Stimulated activated CD8-positive, alpha-beta memory T cell treated with anti-CD3 and anti-CD28 coated beads, Interleukin-4, amount 100 ng/mL, for 4 hours (primary cell): ENCODE data around the gene GRAP.

Experiments
- DNase-seq, 2 donors: peaks; one replicate each; pipeline ENCODE4 v3.0.0-alpha.2; 2020; ENCODE audit warnings: low read depth in 2 of 2, low spot score in 1 of 2

GRAP gene

DNA sequence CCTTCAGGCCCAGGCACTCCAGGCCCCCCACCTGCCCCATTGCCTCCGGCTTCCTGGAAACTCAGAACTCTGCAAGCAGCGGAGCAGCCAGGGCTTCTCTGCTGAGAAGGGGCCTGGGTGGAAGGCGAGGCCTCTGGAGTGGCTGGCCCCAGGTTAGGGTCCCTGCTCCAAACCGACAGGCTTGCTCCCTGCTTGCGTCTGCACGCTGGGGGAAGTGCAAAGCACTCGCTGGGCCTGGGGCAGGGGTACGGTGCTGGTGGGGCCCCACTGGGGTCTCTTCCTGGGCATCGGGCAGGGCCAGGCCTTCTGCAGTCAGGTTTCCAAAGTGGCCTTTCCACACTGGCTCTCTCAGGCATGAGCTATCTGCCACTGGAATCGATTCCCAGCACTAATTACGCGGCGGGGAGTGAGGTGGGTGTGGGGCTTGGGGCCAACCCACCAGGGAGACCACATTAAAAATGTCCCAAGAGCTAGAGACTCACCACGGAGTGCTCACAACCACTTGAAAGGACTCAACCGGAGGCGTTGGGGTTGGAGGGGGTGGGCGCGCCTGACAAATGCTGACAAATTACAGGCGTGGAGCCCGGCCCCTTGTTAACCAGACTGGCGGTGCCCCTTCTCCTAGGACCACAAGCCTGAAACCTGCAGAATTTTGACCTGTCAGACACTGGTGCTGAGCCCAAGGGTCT is 60.1 kb downstream of the GRAP start:
- DNase-seq, result no peak

- no peak for DNase-seq
Measured at GRCh38 chr17:18985475-18985874, 61.3 kb downstream of the GRAP start.

DNA sequence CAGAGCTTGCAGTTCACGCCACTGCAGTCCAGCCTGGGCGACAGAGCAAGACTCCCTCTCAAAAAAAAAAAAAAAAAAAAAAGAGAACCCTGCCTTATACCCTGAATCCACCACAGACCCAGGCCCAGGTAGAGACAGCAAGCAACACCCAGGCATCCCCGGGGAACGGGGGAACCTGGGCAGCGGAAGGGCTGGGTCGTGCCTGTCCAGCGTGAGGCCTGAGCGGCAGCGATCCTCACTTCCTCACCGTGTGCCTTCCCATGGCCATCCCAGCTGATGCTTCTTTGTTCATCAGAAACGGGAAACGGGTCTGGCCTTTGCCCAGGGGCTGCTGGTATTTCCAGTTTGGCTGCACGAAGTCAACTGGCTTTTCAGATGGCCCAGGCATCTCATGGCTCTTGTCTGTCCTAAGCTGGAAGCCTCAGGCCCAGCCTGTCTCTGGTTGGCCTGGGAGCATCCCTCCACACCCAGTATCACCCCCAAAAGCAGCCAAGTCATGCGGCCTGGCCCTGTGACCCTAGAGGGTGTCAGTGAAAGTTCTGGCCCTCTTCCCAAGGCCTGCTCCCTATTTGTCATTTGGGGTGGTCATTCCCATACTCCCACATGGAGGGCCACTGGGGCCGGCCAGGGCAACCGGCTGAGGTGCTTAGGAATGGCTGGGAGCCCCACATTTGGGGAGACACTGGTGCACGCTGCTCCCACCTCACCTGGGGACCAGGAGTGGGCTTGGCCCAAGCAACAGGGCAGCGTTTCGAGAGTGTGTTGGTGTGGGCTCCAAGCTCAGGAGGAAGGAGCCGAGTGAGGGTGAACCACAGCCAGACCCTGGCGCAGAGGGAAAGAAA is 62.3 kb downstream of the GRAP start:
- no peak for DNase-seq

GRCh38 chr17:18981642-18982424 is 64.9 kb downstream of the GRAP start:
- DNase-seq, result no peak

DNA sequence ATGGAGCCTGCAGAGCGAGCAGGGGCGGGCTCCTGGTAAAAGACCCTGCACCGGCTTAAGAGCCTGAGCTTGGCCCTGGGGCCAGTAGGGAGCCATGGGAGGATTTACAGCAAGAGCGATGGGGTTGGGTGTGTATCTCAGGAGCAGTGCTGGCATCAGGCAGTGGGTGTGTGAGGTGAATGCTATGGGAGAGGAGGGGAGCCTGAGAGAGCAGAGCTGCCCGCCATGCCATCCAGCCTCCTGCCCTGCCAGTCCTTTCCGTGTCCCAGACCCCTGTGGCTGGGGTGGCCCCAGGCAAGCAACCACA is 65.5 kb downstream of the GRAP start:
- DNase-seq, result no peak

- no peak for DNase-seq
Measured at GRCh38 chr17:18980682-18981334, 65.9 kb downstream of the GRAP start.

GRCh38 chr17:18978655-18979054 is 68.1 kb downstream of the GRAP start:
- DNase-seq, result no peak

DNA sequence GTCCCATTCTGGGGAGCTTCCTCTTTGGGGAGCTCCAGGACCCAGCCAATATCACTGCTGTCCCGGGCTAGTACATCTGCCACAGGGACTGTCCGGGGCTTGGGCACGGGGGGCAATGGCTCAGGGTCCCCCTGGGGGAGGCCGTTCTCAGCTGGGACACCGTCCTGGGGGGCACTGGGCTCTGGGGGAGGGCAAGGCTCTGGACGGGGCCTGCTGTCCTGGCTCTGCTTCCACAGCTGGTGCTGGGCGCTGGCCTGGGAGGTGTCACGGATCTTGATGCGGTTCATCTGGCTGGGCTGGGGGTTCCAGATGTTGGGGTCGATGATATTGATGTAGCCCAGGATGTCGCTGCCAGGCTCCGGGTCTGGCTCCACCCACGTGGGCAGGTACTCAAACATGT is 68.7 kb downstream of the GRAP start:
- no peak for DNase-seq

DNA sequence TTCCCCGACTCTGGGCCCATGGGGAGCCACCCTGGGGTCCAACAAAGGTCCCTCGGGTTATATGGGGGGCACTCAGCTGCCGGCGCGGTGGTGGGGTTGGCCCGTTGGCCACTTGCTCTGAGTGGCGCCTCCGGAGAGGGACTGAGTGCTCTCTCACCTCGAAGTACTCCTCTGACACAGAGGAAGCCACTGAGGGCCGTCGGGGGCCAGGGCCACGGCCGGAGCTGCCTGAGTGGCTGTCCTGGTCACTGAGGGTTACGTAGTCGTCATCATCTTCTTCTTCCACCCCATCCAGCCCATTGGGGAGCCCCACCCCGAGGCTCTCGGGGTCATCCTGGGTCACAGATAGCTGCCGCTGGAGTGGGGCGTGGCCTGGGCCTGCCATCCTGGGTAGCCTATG is 69.1 kb downstream of the GRAP start:
- no peak for DNase-seq

DNA sequence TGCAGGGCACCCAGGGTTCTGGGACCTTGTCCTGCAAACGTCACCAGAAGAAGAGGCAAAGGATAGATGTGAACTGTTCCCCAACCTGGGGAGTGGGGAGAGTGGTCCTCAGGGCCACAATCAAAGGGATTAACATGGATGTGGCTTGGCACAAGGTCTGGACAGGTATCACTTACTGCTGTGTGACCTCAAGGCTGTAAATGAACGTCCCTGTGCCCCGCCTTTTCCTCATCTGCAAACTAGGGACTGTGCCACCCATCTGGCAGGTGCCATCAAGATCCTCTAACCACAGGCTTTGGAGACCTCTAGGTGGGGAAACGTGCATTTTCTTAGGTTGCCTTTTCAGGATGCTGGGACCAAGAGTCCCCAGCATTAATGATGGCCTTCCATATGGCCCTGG is 69.7 kb downstream of the GRAP start:
- no peak for DNase-seq

GRCh38 chr17:18976201-18976600 is 70.6 kb downstream of the GRAP start:
- DNase-seq, result no peak

- no peak for DNase-seq
Measured at GRCh38 chr17:18975597-18975996, 71.2 kb downstream of the GRAP start.

DNA sequence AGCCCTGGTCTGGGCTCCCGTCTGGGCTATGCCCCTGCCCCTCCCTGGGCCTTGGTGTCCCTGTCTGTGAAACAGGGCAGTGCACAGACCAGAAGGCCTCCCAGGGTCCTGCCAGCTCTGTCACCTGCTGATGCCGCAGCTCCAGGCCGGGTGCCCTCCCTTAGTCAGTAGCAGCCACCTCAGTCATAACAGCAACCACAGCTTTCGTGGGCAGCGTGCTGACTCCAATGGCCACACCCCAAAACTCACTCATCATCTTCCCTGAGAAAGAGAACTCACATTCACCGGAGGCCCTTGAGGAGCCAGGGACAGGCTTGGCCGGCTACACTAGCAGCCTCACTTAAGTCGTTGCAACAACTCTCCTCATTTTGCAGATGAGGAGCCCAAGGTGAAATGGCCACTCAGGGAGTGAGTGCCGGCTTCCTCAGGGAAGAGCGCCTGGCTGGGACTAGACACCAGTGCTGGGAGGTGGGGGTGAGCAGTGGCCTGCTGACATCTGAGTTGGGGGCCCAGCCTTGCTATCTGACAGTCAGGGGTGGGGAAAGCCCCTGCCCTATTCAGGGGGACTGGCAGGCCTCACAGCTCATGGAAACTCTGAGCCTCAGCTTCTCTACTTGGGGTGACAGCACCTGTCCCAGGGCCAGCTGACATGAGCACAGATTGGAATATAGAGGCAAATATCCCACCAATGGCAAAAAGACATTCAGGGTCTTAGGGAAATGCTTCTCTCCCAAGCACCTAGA is 72.2 kb downstream of the GRAP start:
- DNase-seq, result no peak

GRCh38 chr17:18971801-18972200 is 75.0 kb downstream of the GRAP start:
- no peak for DNase-seq
